ENCODE results near the gene SRPK2. TPM values are rescaled to one million over a fixed set of nuclear protein-coding genes. Genes with fewer than 3 reads are reported as not detected.

SRPK2 gene
- total RNA-seq, 4 donors from 2014 or later = 39.6 to 66.9 (median 45.6) TPM

DNA sequence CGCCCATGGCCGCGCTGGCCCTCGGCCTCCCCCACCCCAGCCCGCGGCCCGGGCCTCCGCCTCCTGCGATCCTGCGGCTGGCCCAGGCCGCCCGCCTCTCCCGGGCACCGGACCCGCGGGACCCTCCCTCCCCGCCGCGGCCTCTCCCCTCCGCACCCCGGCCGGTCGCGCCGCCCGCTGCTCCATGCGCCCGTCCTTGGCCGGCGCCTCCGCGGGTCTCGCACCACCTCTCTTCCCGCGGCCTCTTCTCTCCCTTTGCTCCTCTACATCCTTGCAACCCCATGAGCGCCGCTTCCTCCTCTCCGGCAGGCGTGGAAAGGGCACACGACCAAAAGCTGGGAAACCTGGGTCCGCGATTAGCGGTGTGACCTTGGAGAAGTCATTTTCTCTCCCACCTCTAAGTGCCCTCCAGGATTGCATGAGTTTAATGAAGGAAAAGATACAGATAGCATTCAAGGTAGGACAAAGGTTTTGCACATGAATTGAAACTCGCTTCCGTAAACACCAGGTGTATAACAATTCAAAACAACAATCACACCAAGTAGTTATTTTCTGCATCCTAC is 448 bp upstream of the SRPK2 start:
- TF ChIP-seq, protein P1, sequence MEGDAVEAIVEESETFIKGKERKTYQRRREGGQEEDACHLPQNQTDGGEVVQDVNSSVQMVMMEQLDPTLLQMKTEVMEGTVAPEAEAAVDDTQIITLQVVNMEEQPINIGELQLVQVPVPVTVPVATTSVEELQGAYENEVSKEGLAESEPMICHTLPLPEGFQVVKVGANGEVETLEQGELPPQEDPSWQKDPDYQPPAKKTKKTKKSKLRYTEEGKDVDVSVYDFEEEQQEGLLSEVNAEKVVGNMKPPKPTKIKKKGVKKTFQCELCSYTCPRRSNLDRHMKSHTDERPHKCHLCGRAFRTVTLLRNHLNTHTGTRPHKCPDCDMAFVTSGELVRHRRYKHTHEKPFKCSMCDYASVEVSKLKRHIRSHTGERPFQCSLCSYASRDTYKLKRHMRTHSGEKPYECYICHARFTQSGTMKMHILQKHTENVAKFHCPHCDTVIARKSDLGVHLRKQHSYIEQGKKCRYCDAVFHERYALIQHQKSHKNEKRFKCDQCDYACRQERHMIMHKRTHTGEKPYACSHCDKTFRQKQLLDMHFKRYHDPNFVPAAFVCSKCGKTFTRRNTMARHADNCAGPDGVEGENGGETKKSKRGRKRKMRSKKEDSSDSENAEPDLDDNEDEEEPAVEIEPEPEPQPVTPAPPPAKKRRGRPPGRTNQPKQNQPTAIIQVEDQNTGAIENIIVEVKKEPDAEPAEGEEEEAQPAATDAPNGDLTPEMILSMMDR (IDR thresholded peaks at IDR 0.05; ENCODE audit: low read depth) = no peak

DNA sequence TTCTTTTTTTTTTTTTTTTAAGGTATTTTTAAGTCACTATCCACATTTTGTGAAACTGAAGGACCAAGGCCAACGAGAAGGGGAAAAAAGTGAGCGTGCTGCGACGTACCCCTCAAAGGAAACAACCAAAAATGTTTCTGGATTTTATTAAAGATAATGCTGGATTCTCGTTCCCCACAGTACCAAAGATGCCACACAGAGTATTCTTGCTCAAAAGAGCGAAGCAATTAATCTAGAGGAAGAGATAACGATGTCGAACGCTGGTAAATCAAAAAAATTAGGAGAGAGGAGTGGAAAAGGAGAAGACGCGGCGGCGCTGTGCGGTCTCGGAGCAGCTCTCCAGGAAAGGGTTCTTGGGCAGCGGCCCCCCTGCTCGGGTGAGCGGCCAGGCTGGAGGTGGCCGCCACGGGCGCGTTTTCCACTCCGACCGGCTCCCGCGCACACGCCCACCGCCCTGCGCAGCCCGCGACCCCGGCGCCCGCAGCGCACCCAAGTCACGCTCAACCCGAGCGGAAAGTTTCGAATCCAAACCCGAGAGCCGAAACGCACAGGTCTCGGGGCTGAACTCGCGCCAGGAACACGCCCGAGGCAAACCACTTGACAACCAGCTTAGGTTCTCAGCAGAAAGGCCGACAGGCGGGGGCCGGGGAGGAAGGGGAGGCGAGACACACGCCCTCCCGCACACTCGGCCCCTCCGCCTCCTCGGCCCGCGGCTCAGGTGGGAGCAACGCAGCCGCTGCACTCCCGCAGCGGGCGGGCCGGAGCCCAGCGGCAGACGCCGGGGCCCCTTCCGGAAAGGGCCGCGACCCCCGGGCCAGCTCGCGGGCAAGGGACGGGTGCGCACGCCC is 989 bp downstream of the SRPK2 start:
- TF ChIP-seq, protein P1 (IDR thresholded peaks at IDR 0.05; ENCODE audit: low read depth) = no peak

DNA sequence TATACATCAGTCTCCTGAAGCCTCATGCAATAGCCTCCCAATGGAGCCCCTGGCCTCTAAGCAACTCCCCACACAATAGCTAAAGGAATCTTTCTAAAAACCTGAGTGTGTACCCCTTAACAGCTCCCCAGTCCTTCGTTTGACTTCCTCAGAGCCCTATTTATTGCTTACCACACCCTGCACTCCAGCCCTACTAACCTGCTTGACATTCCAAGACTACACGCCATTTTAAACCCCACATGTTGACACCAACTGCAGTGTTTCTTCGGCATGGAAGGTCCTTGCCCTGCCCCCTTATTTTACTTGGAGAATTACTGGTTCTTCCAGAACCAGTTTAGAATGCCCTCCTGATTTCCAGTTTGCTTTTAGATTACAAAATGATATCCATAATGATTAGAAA is 10.8 kb downstream of the SRPK2 start:
- TF ChIP-seq, protein P1 (IDR thresholded peaks at IDR 0.05; ENCODE audit: low read depth) = no peak

DNA sequence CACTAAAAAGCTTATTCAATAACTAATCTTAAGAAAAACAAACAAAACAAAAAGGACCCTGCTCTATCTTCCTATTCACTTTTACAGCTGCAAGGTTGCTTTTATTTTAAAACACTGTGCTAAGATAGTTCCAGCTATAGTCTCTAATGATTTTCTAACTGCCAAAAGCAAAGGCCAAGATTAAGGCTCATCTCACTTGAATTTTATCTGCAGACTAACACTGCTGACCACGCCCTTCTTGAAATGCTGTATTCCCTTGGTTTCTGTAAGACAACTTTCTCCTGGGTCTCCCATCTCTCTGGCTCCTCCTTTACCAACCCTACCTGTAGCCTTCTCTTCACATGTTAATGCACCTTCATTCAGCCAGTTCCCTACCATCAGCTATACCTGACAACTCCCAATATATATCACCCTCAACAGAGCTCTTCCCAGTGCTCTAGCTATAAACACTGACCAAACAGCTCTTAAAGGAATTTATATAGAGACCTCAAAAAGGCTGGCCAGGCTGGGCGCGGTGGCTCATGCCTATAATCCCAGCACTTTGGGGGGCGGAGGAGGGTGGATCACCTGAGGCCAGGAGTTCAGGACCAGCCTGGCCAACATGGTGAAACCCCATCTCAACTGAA is 11.7 kb downstream of the SRPK2 start:
- TF ChIP-seq, protein P1 (IDR thresholded peaks at IDR 0.05; ENCODE audit: low read depth) = no peak

DNA sequence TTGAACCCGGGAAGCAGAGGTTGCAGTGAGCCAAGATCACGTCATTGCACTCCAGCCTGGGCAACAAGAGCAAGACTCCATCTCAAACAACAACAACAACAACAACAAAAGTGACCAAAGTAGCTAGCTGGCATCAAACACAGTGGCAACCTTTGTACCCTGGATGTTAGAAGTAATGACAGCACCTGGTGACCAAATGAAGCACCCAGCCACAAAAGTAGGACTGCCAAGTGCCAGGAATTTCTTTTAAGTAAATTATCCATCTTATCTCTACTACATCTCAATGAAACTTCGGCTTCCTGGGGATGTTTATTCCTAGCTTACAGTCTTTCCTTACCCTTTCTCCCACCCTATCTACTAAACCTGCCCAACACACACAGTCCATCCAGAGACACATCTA is 18.8 kb downstream of the SRPK2 start:
- TF ChIP-seq, protein P1 (IDR thresholded peaks at IDR 0.05; ENCODE audit: low read depth) = no peak

DNA sequence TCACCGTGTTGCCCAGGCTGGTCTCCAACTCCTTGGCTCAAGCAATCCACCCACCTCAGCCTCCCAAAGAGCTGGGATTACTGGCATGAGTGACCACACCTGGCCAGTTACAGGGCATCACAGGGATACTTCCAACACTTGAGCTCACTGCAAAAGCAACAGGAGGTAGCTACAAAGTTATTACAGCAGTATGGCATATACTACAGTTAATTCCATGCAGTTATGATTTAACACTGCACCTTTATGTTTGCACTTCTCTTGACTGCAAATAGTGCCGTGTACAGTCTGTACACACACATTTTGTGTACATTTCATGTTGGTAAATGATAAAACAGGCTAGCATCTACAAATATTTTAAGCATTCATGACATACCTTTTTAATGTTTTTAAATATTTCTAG is 21.3 kb downstream of the SRPK2 start:
- TF ChIP-seq, protein P1 (IDR thresholded peaks at IDR 0.05; ENCODE audit: low read depth) = no peak

Measured in subcutaneous adipose tissue (tissue), 4 donors.